ENCODE measurements around the gene TUBGCP6. TPM values are rescaled to one million over a fixed set of nuclear protein-coding genes. Genes with fewer than 3 reads are reported as not detected.

Gene TUBGCP6, protein sequence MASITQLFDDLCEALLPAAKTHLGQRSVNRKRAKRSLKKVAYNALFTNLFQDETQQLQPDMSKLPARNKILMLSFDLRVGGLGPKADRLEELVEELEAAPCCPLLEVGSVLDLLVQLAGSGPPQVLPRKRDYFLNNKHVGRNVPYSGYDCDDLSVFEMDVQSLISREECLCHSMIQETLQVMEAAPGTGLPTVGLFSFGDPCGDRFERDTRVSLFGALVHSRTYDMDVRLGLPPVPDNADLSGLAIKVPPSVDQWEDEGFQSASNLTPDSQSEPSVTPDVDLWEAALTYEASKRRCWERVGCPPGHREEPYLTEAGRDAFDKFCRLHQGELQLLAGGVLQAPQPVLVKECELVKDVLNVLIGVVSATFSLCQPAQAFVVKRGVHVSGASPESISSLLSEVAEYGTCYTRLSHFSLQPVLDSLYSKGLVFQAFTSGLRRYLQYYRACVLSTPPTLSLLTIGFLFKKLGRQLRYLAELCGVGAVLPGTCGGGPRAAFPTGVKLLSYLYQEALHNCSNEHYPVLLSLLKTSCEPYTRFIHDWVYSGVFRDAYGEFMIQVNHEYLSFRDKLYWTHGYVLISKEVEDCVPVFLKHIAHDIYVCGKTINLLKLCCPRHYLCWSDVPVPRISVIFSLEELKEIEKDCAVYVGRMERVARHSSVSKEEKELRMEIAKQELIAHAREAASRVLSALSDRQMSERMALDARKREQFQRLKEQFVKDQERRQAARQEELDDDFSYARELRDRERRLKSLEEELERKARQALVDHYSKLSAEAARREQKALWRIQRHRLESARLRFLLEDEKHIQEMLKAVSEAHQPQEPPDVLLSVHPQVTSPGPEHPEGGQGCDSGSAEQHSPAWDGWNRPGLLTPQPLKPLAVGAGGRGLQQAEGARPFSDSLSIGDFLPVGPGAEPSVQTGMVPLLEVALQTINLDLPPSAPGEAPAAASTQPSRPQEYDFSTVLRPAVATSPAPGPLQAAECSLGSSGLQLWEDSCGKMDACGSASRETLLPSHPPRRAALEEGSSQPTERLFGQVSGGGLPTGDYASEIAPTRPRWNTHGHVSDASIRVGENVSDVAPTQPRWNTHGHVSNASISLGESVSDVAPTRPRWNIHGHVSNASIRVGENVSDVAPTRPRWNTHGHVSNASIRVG (N-terminal part only)
- total RNA-seq (2014; rRNA removed; shearing (Covaris generic)) (32.7 and 47.1 TPM in 2 replicates), polyA plus RNA-seq (2016; fragmentation: Nextera tagmentation; extraction: Ambion mirVana) (18.6 TPM in 2 replicates)
- long read RNA-seq, partial matches to known transcripts: 10 of 12 reads
- long read RNA-seq, other reads (novel, unspliced or antisense): 2 of 12 reads

DNA sequence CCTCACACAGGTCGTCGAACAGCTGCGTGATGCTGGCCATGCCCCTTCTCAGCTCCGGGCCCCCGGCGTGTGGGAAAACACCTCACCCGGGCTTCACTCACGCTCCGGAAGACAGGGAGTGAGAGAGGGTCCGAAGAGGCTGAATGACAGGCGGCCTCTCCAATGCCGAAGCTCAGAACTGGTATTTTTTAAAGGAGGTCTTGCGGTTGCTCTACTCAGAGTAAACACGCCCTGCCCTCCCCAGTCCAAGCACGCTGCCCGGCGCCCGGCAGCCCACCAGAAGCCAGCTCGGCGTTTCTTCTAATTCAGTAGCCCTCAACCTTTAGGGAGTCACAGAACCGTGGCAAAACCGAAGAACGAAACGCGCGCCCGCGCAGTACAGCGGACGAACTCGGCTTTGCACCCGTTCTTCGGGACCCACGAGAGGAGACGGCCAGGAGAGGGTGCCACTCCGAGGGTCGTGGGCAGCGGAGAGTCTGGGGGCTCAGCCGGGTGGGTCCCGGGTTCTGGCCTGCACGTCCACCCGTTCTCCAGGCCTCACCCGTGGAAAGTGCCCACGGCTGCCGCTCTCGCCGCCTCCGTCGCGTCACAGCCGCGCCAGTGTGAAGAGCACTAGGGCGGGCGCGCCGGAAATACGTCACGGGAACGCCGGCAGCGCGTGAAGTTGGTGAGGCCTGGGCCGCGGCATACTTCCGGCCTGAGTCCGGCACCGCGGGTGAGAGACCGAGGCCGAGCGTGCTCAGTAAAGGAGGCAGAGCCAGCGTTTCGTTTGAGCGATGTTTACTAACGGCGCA is at the start of gene TUBGCP6:
Gene TUBGCP6, minus strand, starts transcription at position 604 of the 794 bp plus-strand sequence. Its CDS starts 564 bp downstream, at position 40.
- H2AFZ ChIP-seq: peak within 1 kb of the TSS; percentile 99; the same call in 1 of the 2 replicates
- Mint-ChIP-seq H3K4me3 (peak within 1 kb of the TSS; percentile 92), H3K4me1 (peaks cover 21% of the 10 kb centered on the region; the same call in 2 of the 3 replicates), H3K9me3 (no peaks in the 10 kb centered on the region), H3K36me3 (ENCODE audit: low read depth) (peaks cover 11% of the 10 kb centered on the region; the same call in 2 of the 3 replicates), H3K27ac (peak within 1 kb of the TSS; percentile 97), H3K27me3 (ENCODE audit: insufficient read depth, low read depth, poor library complexity) (peaks cover 8% of the 10 kb centered on the region)
- ATAC-seq: peak; percentile 84
- peak within 1 kb of the TSS; percentile 99 for H3K4me3 ChIP-seq
- peaks cover 12% of the 10 kb centered on the region for H3K4me1 ChIP-seq (ENCODE audit: insufficient read depth)
- no peak within 1 kb of the TSS; the same call in 1 of the 2 replicates for H3K27ac ChIP-seq (ENCODE audit: low read depth)
- no peaks in the 10 kb centered on the region for H3K27me3 ChIP-seq (ENCODE audit: insufficient read depth)
- peaks cover 6% of the 10 kb centered on the region; the same call in 1 of the 2 replicates for H4K20me1 ChIP-seq (replicated peaks; ENCODE audit: insufficient read depth)
- peaks cover 2% of the 10 kb centered on the region; the same call in 1 of the 2 replicates for H3F3A ChIP-seq (replicated peaks; ENCODE audit: low read depth)
- H3K4me2 ChIP-seq: peak within 1 kb of the TSS; percentile 97
- DNase-seq (ENCODE audit: low spot score): peak; percentile 98
- peaks cover 40% of the 10 kb centered on the region for H3K79me2 ChIP-seq (replicated peaks; ENCODE audit: insufficient read depth)
- H3K36me3 ChIP-seq (ENCODE audit: insufficient read depth): no peaks in the 10 kb centered on the region
- H3K9me2 ChIP-seq (ENCODE audit: insufficient read depth): no peaks in the 10 kb centered on the region
- TF ChIP-seq CREB1 (CRISPR knock-in tag; IDR thresholded peaks at IDR 0.05; ENCODE audit: low read depth): peak; percentile 99
- TF ChIP-seq, protein P1, sequence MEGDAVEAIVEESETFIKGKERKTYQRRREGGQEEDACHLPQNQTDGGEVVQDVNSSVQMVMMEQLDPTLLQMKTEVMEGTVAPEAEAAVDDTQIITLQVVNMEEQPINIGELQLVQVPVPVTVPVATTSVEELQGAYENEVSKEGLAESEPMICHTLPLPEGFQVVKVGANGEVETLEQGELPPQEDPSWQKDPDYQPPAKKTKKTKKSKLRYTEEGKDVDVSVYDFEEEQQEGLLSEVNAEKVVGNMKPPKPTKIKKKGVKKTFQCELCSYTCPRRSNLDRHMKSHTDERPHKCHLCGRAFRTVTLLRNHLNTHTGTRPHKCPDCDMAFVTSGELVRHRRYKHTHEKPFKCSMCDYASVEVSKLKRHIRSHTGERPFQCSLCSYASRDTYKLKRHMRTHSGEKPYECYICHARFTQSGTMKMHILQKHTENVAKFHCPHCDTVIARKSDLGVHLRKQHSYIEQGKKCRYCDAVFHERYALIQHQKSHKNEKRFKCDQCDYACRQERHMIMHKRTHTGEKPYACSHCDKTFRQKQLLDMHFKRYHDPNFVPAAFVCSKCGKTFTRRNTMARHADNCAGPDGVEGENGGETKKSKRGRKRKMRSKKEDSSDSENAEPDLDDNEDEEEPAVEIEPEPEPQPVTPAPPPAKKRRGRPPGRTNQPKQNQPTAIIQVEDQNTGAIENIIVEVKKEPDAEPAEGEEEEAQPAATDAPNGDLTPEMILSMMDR (conservative IDR thresholded peaks at IDR 0.05; ENCODE audit: low read depth in 2 of 2): 0 out of 4 replicates have a peak, but pooled peaks of 1 of the 2 experiments have one; percentile 19
- TF ChIP-seq, protein P2, sequence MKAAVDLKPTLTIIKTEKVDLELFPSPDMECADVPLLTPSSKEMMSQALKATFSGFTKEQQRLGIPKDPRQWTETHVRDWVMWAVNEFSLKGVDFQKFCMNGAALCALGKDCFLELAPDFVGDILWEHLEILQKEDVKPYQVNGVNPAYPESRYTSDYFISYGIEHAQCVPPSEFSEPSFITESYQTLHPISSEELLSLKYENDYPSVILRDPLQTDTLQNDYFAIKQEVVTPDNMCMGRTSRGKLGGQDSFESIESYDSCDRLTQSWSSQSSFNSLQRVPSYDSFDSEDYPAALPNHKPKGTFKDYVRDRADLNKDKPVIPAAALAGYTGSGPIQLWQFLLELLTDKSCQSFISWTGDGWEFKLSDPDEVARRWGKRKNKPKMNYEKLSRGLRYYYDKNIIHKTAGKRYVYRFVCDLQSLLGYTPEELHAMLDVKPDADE (IDR thresholded peaks at IDR 0.05): peak; percentile 83; the same call in 1 of the 2 replicates
- TF ChIP-seq, protein P3, sequence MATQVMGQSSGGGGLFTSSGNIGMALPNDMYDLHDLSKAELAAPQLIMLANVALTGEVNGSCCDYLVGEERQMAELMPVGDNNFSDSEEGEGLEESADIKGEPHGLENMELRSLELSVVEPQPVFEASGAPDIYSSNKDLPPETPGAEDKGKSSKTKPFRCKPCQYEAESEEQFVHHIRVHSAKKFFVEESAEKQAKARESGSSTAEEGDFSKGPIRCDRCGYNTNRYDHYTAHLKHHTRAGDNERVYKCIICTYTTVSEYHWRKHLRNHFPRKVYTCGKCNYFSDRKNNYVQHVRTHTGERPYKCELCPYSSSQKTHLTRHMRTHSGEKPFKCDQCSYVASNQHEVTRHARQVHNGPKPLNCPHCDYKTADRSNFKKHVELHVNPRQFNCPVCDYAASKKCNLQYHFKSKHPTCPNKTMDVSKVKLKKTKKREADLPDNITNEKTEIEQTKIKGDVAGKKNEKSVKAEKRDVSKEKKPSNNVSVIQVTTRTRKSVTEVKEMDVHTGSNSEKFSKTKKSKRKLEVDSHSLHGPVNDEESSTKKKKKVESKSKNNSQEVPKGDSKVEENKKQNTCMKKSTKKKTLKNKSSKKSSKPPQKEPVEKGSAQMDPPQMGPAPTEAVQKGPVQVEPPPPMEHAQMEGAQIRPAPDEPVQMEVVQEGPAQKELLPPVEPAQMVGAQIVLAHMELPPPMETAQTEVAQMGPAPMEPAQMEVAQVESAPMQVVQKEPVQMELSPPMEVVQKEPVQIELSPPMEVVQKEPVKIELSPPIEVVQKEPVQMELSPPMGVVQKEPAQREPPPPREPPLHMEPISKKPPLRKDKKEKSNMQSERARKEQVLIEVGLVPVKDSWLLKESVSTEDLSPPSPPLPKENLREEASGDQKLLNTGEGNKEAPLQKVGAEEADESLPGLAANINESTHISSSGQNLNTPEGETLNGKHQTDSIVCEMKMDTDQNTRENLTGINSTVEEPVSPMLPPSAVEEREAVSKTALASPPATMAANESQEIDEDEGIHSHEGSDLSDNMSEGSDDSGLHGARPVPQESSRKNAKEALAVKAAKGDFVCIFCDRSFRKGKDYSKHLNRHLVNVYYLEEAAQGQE (IDR thresholded peaks at IDR 0.05; ENCODE audit: unreplicated experiment): no peak
- TF ChIP-seq EZH2 (IDR thresholded peaks at IDR 0.05; ENCODE audit: low read depth, unreplicated experiment): no peak
- no peak for TF ChIP-seq EZH2phosphoT487 (IDR thresholded peaks at IDR 0.05; ENCODE audit: unreplicated experiment)
- TF ChIP-seq POLR2AphosphoS5 (IDR thresholded peaks at IDR 0.05; ENCODE audit: low read depth): peak; percentile 94
- TF ChIP-seq STAT1 (IDR thresholded peaks at IDR 0.05; ENCODE audit: unreplicated experiment): no peak
- no peak for TF ChIP-seq NANOG (IDR thresholded peaks at IDR 0.05; ENCODE audit: borderline replicate concordance)
